Type B pancreatic cell (in vitro differentiated cells): ENCODE results near the gene NUAK1. TPM values are rescaled to one million over a fixed set of nuclear protein-coding genes. Genes with fewer than 3 reads are reported as not detected.

Source experiments
- DNase-seq: peaks from one replicate; pipeline ENCODE4 v3.0.0; 2021; ENCODE audit warnings: mixed read lengths; ENCODE audit not compliant: unreplicated experiment; ENCODE audit errors: extremely low spot score
- H3K27ac Mint-ChIP-seq: 2 replicates; pipeline ENCODE4 v1.8.0; 2021; ENCODE audit warnings: mild to moderate bottlenecking, mixed read lengths
- H3K27me3 Mint-ChIP-seq: 2 replicates; pipeline ENCODE4 v1.8.0; 2021; ENCODE audit warnings: mixed read lengths
- H3K36me3 Mint-ChIP-seq: 2 replicates; pipeline ENCODE4 v1.8.0; 2021; ENCODE audit warnings: mixed read lengths
- H3K4me1 Mint-ChIP-seq: one replicate; pipeline ENCODE4 v1.8.0; 2021; ENCODE audit warnings: mixed read lengths; ENCODE audit not compliant: unreplicated experiment
- H3K4me3 Mint-ChIP-seq: 2 replicates; pipeline ENCODE4 v1.8.0; 2021; ENCODE audit warnings: mild to moderate bottlenecking, mixed read lengths
- H3K9me3 Mint-ChIP-seq: 2 replicates; pipeline ENCODE4 v1.8.0; 2021; ENCODE audit warnings: mixed read lengths
- total RNA-seq: library from RNA; stranded (reverse); gene quantifications from 2 replicates; pipeline ENCODE4 v1.2.1, GENCODE V29; 2021; ENCODE audit warnings: low replicate concordance
- TF ChIP-seq, protein P1 (sequence below): fragments of 200-600 bp; sonication (generic); conservative IDR thresholded peaks from 2 replicates; pipeline ENCODE4 v1.5.0; 2021; ENCODE audit warnings: antibody characterized with exemption, mild to moderate bottlenecking

The NUAK1 gene
- total RNA-seq, 1 donor from 2014 or later: 8.1 TPM

DNA sequence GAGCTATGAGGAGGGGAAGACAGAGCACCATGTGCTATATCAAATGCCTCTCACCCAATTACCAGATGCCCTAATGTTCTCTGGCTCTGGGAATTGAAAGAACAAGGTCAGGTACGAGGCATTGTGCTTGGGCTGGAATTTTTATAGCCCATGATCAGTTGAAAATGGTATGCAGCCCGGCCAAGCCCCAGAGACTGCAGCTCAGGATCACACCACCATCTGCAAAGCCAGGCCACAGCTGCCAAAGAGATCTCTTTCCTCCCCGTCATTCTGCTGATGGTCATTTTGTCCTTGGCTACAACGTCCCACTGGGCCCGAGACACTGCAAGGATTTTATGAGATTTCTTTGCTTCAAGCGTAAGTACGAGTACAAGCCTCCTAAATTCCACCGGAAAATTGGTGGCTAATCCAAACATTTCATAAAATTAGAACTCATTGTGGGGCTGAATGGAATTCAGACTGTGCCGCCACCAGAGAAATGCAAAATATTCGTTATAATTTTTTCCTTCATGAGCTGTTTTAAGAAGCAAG, 15.1 kb downstream of the NUAK1 start:
- Mint-ChIP-seq H3K36me3 (no peaks in the 10 kb centered on the region), H3K4me3 (no peak overlapping the region)
- no peak for DNase-seq

DNA sequence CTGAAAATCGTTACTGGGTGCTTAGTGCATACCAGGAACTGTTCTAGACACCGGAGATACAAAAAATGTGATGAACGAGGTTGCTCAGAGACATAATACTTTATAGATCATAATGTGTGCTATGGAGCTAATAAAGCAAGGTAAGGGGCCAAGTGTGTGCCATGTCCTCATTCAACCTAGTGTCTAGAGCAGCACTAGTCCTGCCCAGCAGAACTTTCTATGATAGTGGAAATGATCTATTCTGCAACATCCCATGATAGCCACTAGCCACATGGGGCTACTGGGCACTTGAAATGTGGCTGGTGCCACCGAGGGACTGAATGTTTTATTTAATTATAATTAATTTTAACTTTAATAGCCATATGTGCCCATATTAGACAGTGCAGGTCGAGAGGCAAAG, 15.6 kb downstream of the NUAK1 start:
- DNase-seq: no peak
- Mint-ChIP-seq H3K4me3 (no peak overlapping the region), H3K27ac (no peak overlapping the region), H3K36me3 (no peaks in the 10 kb centered on the region), H3K9me3 (no peaks in the 10 kb centered on the region), H3K4me1 (peaks cover 33% of the 10 kb centered on the region), H3K27me3 (peaks cover 6% of the 10 kb centered on the region)
- TF ChIP-seq, protein P1, sequence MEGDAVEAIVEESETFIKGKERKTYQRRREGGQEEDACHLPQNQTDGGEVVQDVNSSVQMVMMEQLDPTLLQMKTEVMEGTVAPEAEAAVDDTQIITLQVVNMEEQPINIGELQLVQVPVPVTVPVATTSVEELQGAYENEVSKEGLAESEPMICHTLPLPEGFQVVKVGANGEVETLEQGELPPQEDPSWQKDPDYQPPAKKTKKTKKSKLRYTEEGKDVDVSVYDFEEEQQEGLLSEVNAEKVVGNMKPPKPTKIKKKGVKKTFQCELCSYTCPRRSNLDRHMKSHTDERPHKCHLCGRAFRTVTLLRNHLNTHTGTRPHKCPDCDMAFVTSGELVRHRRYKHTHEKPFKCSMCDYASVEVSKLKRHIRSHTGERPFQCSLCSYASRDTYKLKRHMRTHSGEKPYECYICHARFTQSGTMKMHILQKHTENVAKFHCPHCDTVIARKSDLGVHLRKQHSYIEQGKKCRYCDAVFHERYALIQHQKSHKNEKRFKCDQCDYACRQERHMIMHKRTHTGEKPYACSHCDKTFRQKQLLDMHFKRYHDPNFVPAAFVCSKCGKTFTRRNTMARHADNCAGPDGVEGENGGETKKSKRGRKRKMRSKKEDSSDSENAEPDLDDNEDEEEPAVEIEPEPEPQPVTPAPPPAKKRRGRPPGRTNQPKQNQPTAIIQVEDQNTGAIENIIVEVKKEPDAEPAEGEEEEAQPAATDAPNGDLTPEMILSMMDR: no peak

More for the DNA sequence above, 15.1 kb downstream of the NUAK1 start:
- Mint-ChIP-seq H3K4me1 (peaks cover 37% of the 10 kb centered on the region), H3K27me3 (peaks cover 10% of the 10 kb centered on the region), H3K27ac (no peak overlapping the region), H3K9me3 (no peaks in the 10 kb centered on the region)
- TF ChIP-seq, protein P1: no peak

DNA sequence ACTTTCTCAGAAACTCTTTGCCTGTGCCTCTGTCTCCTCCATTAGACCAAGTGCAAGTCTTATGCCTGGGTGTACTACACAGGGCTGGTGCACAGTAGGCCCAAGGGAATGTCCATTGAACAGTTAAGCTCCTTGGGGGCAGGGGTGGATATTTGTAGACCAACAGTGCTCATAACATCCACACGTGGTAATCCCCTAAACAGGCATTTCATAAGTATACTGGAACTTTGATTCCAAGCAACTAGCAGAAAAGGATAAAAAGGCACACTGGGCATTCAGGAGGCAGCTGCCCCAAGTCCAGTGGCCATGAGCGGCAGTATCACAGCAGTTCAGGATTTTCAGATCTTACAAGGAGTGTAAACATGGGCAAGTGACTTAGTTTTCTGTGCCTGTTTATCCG, 16.8 kb downstream of the NUAK1 start:
- Mint-ChIP-seq H3K27ac (no peak overlapping the region), H3K36me3 (no peaks in the 10 kb centered on the region), H3K9me3 (no peaks in the 10 kb centered on the region), H3K4me3 (no peak overlapping the region), H3K27me3 (peaks cover 10% of the 10 kb centered on the region), H3K4me1 (peaks cover 32% of the 10 kb centered on the region)
- DNase-seq: no peak
- TF ChIP-seq, protein P1: no peak

- Mint-ChIP-seq H3K27me3 (peaks cover 6% of the 10 kb centered on the region), H3K27ac (no peak overlapping the region)
Measured at GRCh38 chr12:106120519-106121105, 18.1 kb downstream of the NUAK1 start.

GRCh38 chr12:106119301-106119700, 19.5 kb downstream of the NUAK1 start:
- H3K4me3 Mint-ChIP-seq: no peak overlapping the region
- H3K27ac Mint-ChIP-seq: no peak overlapping the region

More at GRCh38 chr12:106120519-106121105, 18.1 kb downstream of the NUAK1 start:
- H3K36me3 Mint-ChIP-seq: no peaks in the 10 kb centered on the region
- TF ChIP-seq, protein P1: no peak
- peaks cover 28% of the 10 kb centered on the region for H3K4me1 Mint-ChIP-seq
- no peaks in the 10 kb centered on the region for H3K9me3 Mint-ChIP-seq
- H3K4me3 Mint-ChIP-seq: no peak overlapping the region
- no peak for DNase-seq

More at GRCh38 chr12:106119301-106119700, 19.5 kb downstream of the NUAK1 start:
- peaks cover 6% of the 10 kb centered on the region for H3K27me3 Mint-ChIP-seq
- no peak for DNase-seq
- H3K9me3 Mint-ChIP-seq: no peaks in the 10 kb centered on the region
- TF ChIP-seq, protein P1: no peak
- peaks cover 33% of the 10 kb centered on the region for H3K4me1 Mint-ChIP-seq
- no peaks in the 10 kb centered on the region for H3K36me3 Mint-ChIP-seq
